HepG2 (cell line): ENCODE data around the gene SNU13. TPM values are rescaled to one million over a fixed set of nuclear protein-coding genes. Genes with fewer than 3 reads are reported as not detected.
"Not testable (repeated sequence)": the region's sequence is repeated elsewhere in the genome, so short reads cannot be mapped to it uniquely, and the experiment has no call there.

ENCODE experiments used
- ATAC-seq: fragments of 200-7000 bp; cut with Tn5 transposase; 3 replicates; pipeline ENCODE4 v1.9.1; 2020; ENCODE audit warnings: mild to moderate bottlenecking, moderate library complexity
- BruUV-seq: library from RNA; stranded (reverse); fragments of 400-500 nt; replicated peaks from 2 replicates; lab custom pipeline; 2021; lab: Mats Ljungman, UMichigan
- CTCF ChIA-PET: fragments of 300-600 bp; formaldehyde crosslinking; extraction: SDS; loops from one replicate; lab custom pipeline; 2021; ENCODE audit warnings: low total read pairs, inconsistent platforms, low intra/inter-chr PET ratio; lab: Yijun Ruan, JAX
- POLR2A ChIA-PET: fragments of 350-600 bp; sonication (Branson Sonifier 250); formaldehyde crosslinking; loops from one replicate; lab custom pipeline; 2020; ENCODE audit warnings: antibody characterized with exemption, inconsistent platforms; lab: Yijun Ruan, JAX
- DNase-seq: peaks from one replicate; pipeline ENCODE4 v3.0.0-alpha.2; 2015; ENCODE audit warnings: low spot score
- FAIRE-seq: peaks from 3 replicates; lab custom pipeline; 2011; peaks lifted over from hg19 to GRCh38; lab: Jason Lieb, UNC
- H2AFZ ChIP-seq: one replicate; pipeline ENCODE4 v1.6.1; 2011; ENCODE audit warnings: low read length, inconsistent platforms
- H3K27ac ChIP-seq: fragments of 300-600 bp; 3 replicates; pipeline ENCODE4 v1.8.0; 2011; ENCODE audit warnings: mixed run types, mild to moderate bottlenecking, mixed read lengths, low read length, inconsistent platforms; ENCODE audit not compliant: insufficient read depth; ENCODE audit errors: extremely low read length
- H3K27me3 ChIP-seq, 2 experiments: fragments of 200-600 bp in 1 of 2; 2 replicates in 1 of 2; 3 replicates in 1 of 2; pipeline versions ENCODE4 v1.6.0 to v1.8.0; 2011; ENCODE audit warnings: low read length in 2 of 2, mild to moderate bottlenecking in 2 of 2, moderate library complexity in 2 of 2, inconsistent platforms in 1 of 2; ENCODE audit not compliant: insufficient read depth in 2 of 2, control insufficient read depth in 1 of 2
- H3K36me3 ChIP-seq, 2 experiments: fragments of 200-600 bp in 1 of 2; replicated peaks in 1 of 2; 2 replicates in 1 of 2; 3 replicates in 1 of 2; pipeline versions ENCODE4 v1.5.1 to v1.8.0; 2011; ENCODE audit warnings: low read length in 2 of 2, inconsistent platforms in 1 of 2; ENCODE audit not compliant: insufficient read depth in 2 of 2, control insufficient read depth in 1 of 2
- H3K4me1 ChIP-seq: 2 replicates; pipeline ENCODE4 v1.5.1; 2012; ENCODE audit warnings: low read length, inconsistent platforms; ENCODE audit not compliant: insufficient read depth
- H3K4me2 ChIP-seq: 2 replicates; pipeline ENCODE4 v1.6.0; 2011; ENCODE audit warnings: low read depth, low read length, inconsistent platforms
- H3K4me3 ChIP-seq, 3 experiments: fragments of 200-600 bp in 1 of 3; sonication (generic), shearing (Covaris generic) in 1 of 3; replicated peaks in 1 of 3; 2 replicates each; pipeline ENCODE4 v1.5.1; 2011 to 2016; ENCODE audit warnings: low read length in 3 of 3, inconsistent platforms in 2 of 3, low read depth in 2 of 3, mild to moderate bottlenecking in 2 of 3, control low read depth in 1 of 3, mixed read lengths in 1 of 3; ENCODE audit not compliant: insufficient read depth in 1 of 3
- H3K79me2 ChIP-seq: one replicate; pipeline ENCODE4 v1.6.1; 2011; ENCODE audit warnings: low read length, inconsistent platforms; ENCODE audit not compliant: insufficient read depth
- H3K9ac ChIP-seq: 2 replicates; pipeline ENCODE4 v1.6.0; 2011; ENCODE audit warnings: mild to moderate bottlenecking, low read depth, low read length, inconsistent platforms; ENCODE audit not compliant: insufficient read depth
- H3K9me3 ChIP-seq: 2 replicates; pipeline ENCODE4 v1.5.1; 2012; ENCODE audit warnings: mild to moderate bottlenecking, low read length
- H4K20me1 ChIP-seq: 2 replicates; pipeline ENCODE4 v1.6.0; 2011; ENCODE audit warnings: inconsistent platforms, mild to moderate bottlenecking, low read length, moderate library complexity; ENCODE audit not compliant: insufficient read depth
- RBFOX2 ChIP-seq: fragments of 200-400 bp; formaldehyde crosslinking; IDR thresholded peaks from 2 replicates; pipeline ENCODE4 v1.6.1; 2017; ENCODE audit warnings: low read depth, mild to moderate bottlenecking, low read length
- WGBS: methylation state at CpG from one replicate; pipeline ENCODE4 v1.1.6; 2017; ENCODE audit warnings: low lambda C conversion rate; 5-methylcytosine and 5-hydroxymethylcytosine counted together
- in situ Hi-C: cut with HindIII; loops from 2 replicates; pipeline ENCODE4 v1.10.0; 2017; ENCODE audit warnings: low pct_unique_long_range_greater_than_20kb; ENCODE audit not compliant: extremely low pct_ligation_motif_present
- intact Hi-C: fragments of 100-400 bp; cut with micrococcal nuclease; formaldehyde crosslinking; loops from one replicate; pipeline ENCODE4 v1.10.0; 2022; ENCODE audit not compliant: unreplicated experiment
- polyA plus RNA-seq, 8 experiments: library from polyadenylated mRNA; depleted of rRNA in 3 of 8; stranded (reverse) in 7 of 8; unstranded in 1 of 8; fragments of >200 nt; fragmentation: Illumina TruSeq in 4 of 8; extraction: Trizol in 4 of 8; gene quantifications; 2 replicates each; pipeline versions ENCODE4 v1.2.1 to v1.2.3, GENCODE V29; 2011 to 2016; ENCODE audit warnings: low read depth in 4 of 8, missing spikeins in 1 of 8, mixed read lengths in 1 of 8; ENCODE audit not compliant: insufficient read depth in 1 of 8
- total RNA-seq, 5 experiments: library from RNA; depleted of rRNA; stranded (reverse); fragments of >200 nt; fragmentation: Illumina TruSeq; extraction: Trizol; gene quantifications; 2 replicates each; pipeline ENCODE4 v1.2.3, GENCODE V29; 2016; ENCODE audit warnings: low read depth in 1 of 5

The SNU13 gene
- total and polyA plus RNA-seq, 2 of the 13 experiments (the other 11 are each of a cell fraction or from before 2014, with no cell fraction given), result 203 to 287 TPM

GRCh38 chr22:41634610-41635009, 54.1 kb downstream of the SNU13 start:
- 100% methylated on average over 8 of the region's 8 CpGs for WGBS
- DNase-seq, intact Hi-C loops, H2AFZ ChIP-seq, CTCF ChIA-PET, H3K4me1 ChIP-seq, H3K4me2 ChIP-seq, H4K20me1 ChIP-seq, H3K27ac ChIP-seq, H3K27me3 ChIP-seq, FAIRE-seq, in situ Hi-C loops, H3K9me3 ChIP-seq, H3K9ac ChIP-seq, ATAC-seq, H3K4me3 ChIP-seq, BruUV-seq: not testable (repeated sequence)
- Histone ChIP-seq H3K36me3 (peaks cover 18 to 68% of the 10 kb centered on the region in 2 experiments), H3K79me2 (peaks cover 12% of the 10 kb centered on the region)
- POLR2A ChIA-PET, result interaction anchor here (2.8 kb wide), 1 partner anchor 14 kb away, joined by 15 read pairs; the partner anchor contains the start of genes DESI1 and XRCC6

GRCh38 chr22:41631615-41632014, 57.1 kb downstream of the SNU13 start:
- POLR2A ChIA-PET, result interaction anchor here (2.8 kb wide), 1 partner anchor 11 kb away, joined by 15 read pairs; the partner anchor contains the start of genes DESI1 and XRCC6
- H3K4me1 ChIP-seq, H3K4me3 ChIP-seq, intact Hi-C loops, CTCF ChIA-PET, DNase-seq, H3K27ac ChIP-seq, H4K20me1 ChIP-seq, ATAC-seq, BruUV-seq, FAIRE-seq, H3K9ac ChIP-seq, H3K9me3 ChIP-seq, H2AFZ ChIP-seq, in situ Hi-C loops, H3K27me3 ChIP-seq, H3K4me2 ChIP-seq: not testable (repeated sequence)
- 96% methylated on average over 12 of the region's 23 CpGs for WGBS
- Histone ChIP-seq H3K36me3 (peaks cover 14 to 71% of the 10 kb centered on the region in 2 experiments), H3K79me2 (peaks cover 17% of the 10 kb centered on the region)

GRCh38 chr22:41631115-41631514, 57.6 kb downstream of the SNU13 start:
- not testable (repeated sequence) for H2AFZ ChIP-seq, ATAC-seq, BruUV-seq

More at GRCh38 chr22:41631115-41631514, 57.6 kb downstream of the SNU13 start:
- H3K27ac ChIP-seq, H3K4me3 ChIP-seq, H3K9ac ChIP-seq, H3K4me2 ChIP-seq, POLR2A ChIA-PET, H3K9me3 ChIP-seq, H3K4me1 ChIP-seq, intact Hi-C loops, FAIRE-seq, CTCF ChIA-PET, DNase-seq, H3K27me3 ChIP-seq, in situ Hi-C loops, H4K20me1 ChIP-seq: not testable (repeated sequence)
- peaks cover 15 to 66% of the 10 kb centered on the region in 2 experiments for H3K36me3 ChIP-seq
- no CpG with 5 or more reads among the region's 28 CpGs for WGBS
- H3K79me2 ChIP-seq, result peaks cover 20% of the 10 kb centered on the region
- 0 out of 2 replicates have a peak, but pooled peaks have one; percentile 34 for TF ChIP-seq RBFOX2
